GM12864 (cell line): ENCODE data around the gene IRGM.

Experiments
- DNase-seq: peaks from one replicate; pipeline ENCODE4 v3.0.0-alpha.2; 2011; ENCODE audit warnings: low read depth
- H3K4me3 ChIP-seq: 2 replicates; pipeline ENCODE4 v1.5.1; 2011; ENCODE audit warnings: mild to moderate bottlenecking, low read depth, low read length, control low read depth
- TF ChIP-seq, protein P1 (sequence below): IDR thresholded peaks from 2 replicates; pipeline ENCODE4 v1.5.1; 2011; ENCODE audit warnings: low read depth, mild to moderate bottlenecking, moderate library complexity, low read length, control low read depth, inconsistent platforms; ENCODE audit errors: missing control alignments

The IRGM gene

DNA sequence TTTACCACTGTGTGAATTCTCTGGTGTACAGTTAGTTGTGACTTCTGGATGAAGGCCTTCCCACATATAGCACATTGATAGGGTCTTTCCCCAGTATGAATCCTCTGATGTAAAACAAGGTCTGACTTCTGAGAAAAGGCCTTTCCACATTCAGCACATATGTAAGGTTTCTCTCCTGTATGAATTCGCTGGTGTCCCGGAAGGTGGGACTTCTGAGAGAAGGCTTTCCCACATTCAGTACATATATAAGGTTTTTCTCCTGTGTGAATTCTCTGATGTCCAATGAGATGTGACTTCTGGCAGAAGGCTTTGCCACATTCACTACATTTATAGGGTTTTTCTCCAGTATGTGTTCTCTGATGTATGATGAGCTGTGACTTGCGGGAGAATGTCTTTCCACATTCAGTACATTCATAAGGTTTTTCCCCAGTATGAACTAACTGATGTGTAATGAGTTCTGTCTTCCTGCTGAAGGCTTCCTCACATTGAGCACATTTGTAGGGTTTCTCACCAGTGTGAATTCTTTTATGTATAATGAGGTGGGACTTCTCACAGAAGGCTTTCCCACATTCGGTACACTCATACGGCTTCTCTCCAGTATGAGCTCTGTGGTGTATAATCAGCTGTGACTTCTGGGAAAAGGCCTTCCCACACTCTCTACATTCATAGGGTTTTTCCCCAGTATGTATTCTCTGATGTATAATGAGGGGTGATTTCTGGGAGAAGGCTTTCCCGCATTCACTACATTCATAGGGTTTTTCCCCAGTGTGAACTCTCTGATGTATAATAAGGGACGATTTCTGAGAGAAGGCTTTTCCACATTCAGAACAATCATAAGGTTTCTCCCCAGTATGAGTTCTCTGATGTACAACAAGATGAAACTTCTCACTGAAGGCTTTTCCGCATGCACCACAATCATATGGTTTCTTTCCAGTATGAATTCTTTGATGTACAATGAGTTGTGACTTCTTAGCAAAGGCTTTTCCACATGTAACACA, 49.4 kb downstream of the IRGM start:
- TF ChIP-seq, protein P1, sequence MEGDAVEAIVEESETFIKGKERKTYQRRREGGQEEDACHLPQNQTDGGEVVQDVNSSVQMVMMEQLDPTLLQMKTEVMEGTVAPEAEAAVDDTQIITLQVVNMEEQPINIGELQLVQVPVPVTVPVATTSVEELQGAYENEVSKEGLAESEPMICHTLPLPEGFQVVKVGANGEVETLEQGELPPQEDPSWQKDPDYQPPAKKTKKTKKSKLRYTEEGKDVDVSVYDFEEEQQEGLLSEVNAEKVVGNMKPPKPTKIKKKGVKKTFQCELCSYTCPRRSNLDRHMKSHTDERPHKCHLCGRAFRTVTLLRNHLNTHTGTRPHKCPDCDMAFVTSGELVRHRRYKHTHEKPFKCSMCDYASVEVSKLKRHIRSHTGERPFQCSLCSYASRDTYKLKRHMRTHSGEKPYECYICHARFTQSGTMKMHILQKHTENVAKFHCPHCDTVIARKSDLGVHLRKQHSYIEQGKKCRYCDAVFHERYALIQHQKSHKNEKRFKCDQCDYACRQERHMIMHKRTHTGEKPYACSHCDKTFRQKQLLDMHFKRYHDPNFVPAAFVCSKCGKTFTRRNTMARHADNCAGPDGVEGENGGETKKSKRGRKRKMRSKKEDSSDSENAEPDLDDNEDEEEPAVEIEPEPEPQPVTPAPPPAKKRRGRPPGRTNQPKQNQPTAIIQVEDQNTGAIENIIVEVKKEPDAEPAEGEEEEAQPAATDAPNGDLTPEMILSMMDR: no peak
- no peak overlapping the region for H3K4me3 ChIP-seq
- no peak for DNase-seq
